Stomach (tissue), 19 donors: ENCODE measurements around the gene PARD3. TPM values are rescaled to one million over a fixed set of nuclear protein-coding genes. Genes with fewer than 3 reads are reported as not detected.
A peak's percentile ranks its signal among the peaks of the same experiment; 100 is the strongest.

Experiments used
- DNase-seq, 2 donors: peaks; one replicate each; pipeline versions ENCODE4 v3.0.0 to v3.0.0-alpha.2; 2013 to 2019
- H3K27ac ChIP-seq, 5 donors: fragments of 200-600 bp in 4 of 5; sonication (generic) in 4 of 5; one replicate each; pipeline ENCODE4 v1.5.1; 2013 to 2019; ENCODE audit warnings: mild to moderate bottlenecking in 1 of 5, moderate library complexity in 1 of 5
- H3K27me3 ChIP-seq, 3 donors: fragments of 200-600 bp; sonication (generic); one replicate each; pipeline ENCODE4 v1.5.1; 2017 to 2019; ENCODE audit warnings: mixed run types in 1 of 3
- H3K36me3 ChIP-seq, 4 donors: fragments of 200-600 bp; sonication (generic); 1 replicate in 3 of 4; 2 replicates in 1 of 4; pipeline ENCODE4 v1.5.1; 2016 to 2019
- H3K4me1 ChIP-seq, 4 donors: fragments of 200-600 bp; sonication (generic); one replicate each; pipeline ENCODE4 v1.5.1; 2016 to 2019
- H3K4me3 ChIP-seq, 4 donors: fragments of 200-600 bp; sonication (generic) in 3 of 4; one replicate each; pipeline ENCODE4 v1.5.1; 2016 to 2019; ENCODE audit warnings: mild to moderate bottlenecking in 1 of 4
- H3K9me3 ChIP-seq, 4 donors: fragments of 200-600 bp; sonication (generic); one replicate each; pipeline ENCODE4 v1.5.1; 2016 to 2019
- EP300 ChIP-seq: sonication (generic); formaldehyde crosslinking; IDR thresholded peaks from one replicate; pipeline ENCODE4 v1.6.1; 2017; ENCODE audit warnings: antibody characterized with exemption
- POLR2A ChIP-seq, 4 donors: fragments of 450-650 bp; IDR thresholded peaks; one replicate each; pipeline ENCODE4 v1.6.1; 2016; ENCODE audit warnings: antibody characterized with exemption in 4 of 4, control low read depth in 2 of 4, mild to moderate bottlenecking in 1 of 4, moderate library complexity in 1 of 4
- POLR2AphosphoS5 ChIP-seq, 3 donors: sonication (generic); formaldehyde crosslinking; IDR thresholded peaks; one replicate each; pipeline ENCODE4 v1.6.1; 2016; ENCODE audit warnings: antibody characterized with exemption in 3 of 3
- WGBS, 5 donors: extraction: QIAGEN DNeasy Blood & Tissue Kit in 3 of 5; methylation state at CpG; one replicate each; pipeline versions ENCODE4 v1.1.5 to v1.1.7; 2013 to 2018; 5-methylcytosine and 5-hydroxymethylcytosine counted together
- intact Hi-C: fragments of 100-400 bp; cut with DNase I; formaldehyde crosslinking; loops from one replicate; pipeline ENCODE4 v1.15.1; 2023; ENCODE audit warnings: low total_unique reads
- long read RNA-seq, 10 donors: transcript quantifications; one replicate each; lab custom pipeline, GENCODE V29; 2026
- polyA plus RNA-seq, 3 donors: library from polyadenylated mRNA; stranded (reverse); fragments of 200-250 nt; gene quantifications; one replicate each; pipeline ENCODE4 v1.2.3, GENCODE V29; 2013
- total RNA-seq, 5 donors: library from RNA; depleted of rRNA; stranded (reverse); fragments of >200 nt; gene quantifications; one replicate each; pipeline versions ENCODE4 v1.1.0 to v1.2.3, GENCODE V29; 2014 to 2016
- TF ChIP-seq, protein P1 (sequence below), 7 experiments: fragments of 450-650 bp in 4 of 7; fragments of 200-600 bp in 3 of 7; sonication (generic) in 3 of 7; IDR thresholded peaks; one replicate each; pipeline ENCODE4 v1.5.1; 2016 to 2019; ENCODE audit warnings: antibody characterized with exemption in 7 of 7, control low read depth in 2 of 7, mild to moderate bottlenecking in 1 of 7
- donor health status: healthy with polysubstance abuse.
- donor health status: Bipolar disorder and iron deficiency.
- donor health status: healthy.

The PARD3 gene
- total RNA-seq (100 to 1,000 TPM in 1 of 5 donors, 10 to 100 TPM in 4; 23.9 to 118 (median 59.8) TPM), polyA plus RNA-seq (10 to 100 TPM; 13.7 to 23.6 (median 16.6) TPM)
- long read RNA-seq, donor 1, result 0 reads
- long read RNA-seq, donor 2, result 0 reads
- long read RNA-seq, donor 3, result 0 reads
- long read RNA-seq, donor 4, result 0 reads
- long read RNA-seq, donor 5, result 0 reads
- long read RNA-seq, donor 6, result 0 reads
- long read RNA-seq, donor 7, partial matches to known transcripts, result 5 of 5 reads
- long read RNA-seq, donor 7, other reads (novel, unspliced or antisense), result 0 of 5 reads
- long read RNA-seq, donor 8, result 0 reads
- long read RNA-seq, donor 9, result 0 reads
- long read RNA-seq, donor 10, partial matches to known transcripts, result 0 of 1 reads
- long read RNA-seq, donor 10, other reads (novel, unspliced or antisense), result 0 of 1 reads

- Histone ChIP-seq H3K4me1 (peaks cover 8 to 49% (median 37%) of the 10 kb centered on the region in 4 donors), H3K9me3 (no peaks in the 10 kb centered on the region), H3K27ac (peak within 1 kb of the TSS; percentile 84 to 95 (median 90)), H3K27me3 (peaks cover 0 to 39% (median 3%) of the 10 kb centered on the region in 3 donors), H3K36me3 (no peaks in the 10 kb centered on the region), H3K4me3 (peak within 1 kb of the TSS; percentile 90 to 96 (median 91))
- DNase-seq, result peak; percentile 68 to 93
- WGBS, 5 donors, result 0 to 2% (median 1%) methylated on average over 29 to 74 of the region's 82 CpGs
- TF ChIP-seq, protein P1, sequence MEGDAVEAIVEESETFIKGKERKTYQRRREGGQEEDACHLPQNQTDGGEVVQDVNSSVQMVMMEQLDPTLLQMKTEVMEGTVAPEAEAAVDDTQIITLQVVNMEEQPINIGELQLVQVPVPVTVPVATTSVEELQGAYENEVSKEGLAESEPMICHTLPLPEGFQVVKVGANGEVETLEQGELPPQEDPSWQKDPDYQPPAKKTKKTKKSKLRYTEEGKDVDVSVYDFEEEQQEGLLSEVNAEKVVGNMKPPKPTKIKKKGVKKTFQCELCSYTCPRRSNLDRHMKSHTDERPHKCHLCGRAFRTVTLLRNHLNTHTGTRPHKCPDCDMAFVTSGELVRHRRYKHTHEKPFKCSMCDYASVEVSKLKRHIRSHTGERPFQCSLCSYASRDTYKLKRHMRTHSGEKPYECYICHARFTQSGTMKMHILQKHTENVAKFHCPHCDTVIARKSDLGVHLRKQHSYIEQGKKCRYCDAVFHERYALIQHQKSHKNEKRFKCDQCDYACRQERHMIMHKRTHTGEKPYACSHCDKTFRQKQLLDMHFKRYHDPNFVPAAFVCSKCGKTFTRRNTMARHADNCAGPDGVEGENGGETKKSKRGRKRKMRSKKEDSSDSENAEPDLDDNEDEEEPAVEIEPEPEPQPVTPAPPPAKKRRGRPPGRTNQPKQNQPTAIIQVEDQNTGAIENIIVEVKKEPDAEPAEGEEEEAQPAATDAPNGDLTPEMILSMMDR (IDR thresholded peaks at IDR 0.05), result no peak
- TF ChIP-seq POLR2A (IDR thresholded peaks at IDR 0.05) (no peak), POLR2AphosphoS5 (IDR thresholded peaks at IDR 0.05) (no peak), EP300 (no peak)
- intact Hi-C loops, result no loop called here
Measured at GRCh38 chr10:34815185-34816084, at the start of gene PARD3. TSS of gene PARD3 (minus strand) at chr10:34815296. CDS start at chr10:34814995, 301 bp downstream.

DNA sequence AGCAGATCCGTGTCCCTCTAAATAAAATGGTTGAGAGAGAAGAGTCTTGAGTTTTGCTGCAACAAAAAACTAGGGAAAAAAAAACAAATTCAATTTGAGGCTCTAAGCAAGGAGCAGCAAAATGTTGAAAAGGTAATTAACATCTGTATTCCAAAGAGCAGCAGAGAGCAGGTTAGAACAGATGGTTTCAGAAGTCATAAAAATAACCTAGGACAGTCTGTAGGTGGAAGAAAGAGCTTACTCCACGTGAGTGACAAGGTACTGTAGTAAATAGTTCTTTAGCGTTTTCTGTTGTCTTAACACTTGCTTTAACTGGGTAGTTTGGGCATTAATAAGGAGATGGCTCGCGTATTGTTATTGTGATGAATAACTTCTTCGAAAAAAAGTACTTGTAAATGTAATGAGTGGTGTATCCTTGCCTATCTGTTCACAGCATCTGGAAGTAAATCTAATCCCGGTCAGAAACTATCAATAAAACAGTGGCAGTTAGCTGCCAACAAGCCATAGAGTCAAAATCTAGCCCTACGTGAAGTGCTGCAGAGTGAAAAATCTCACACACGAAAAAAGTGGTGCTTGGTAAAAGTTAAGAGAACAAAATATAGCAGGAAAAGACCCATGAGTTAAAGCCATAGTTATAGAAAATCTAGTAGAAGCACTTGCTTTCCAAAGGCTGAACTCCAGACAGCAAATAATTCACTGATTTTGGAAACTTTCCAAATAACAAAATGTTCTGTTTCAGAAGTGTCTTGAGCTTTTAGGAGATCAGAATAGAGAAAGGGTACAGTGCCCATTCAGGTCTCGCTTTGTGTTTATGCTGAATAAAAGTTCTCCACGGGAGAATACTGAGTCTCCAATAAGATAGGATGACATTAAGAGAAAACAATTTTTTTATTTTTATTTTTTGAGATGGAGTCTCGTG lies 49.3 kb upstream of the PARD3 start:
- no peaks in the 10 kb centered on the region for H3K36me3 ChIP-seq
- peaks cover 5 to 45% (median 28%) of the 10 kb centered on the region in 4 donors for H3K4me1 ChIP-seq
- WGBS, 5 donors, result 34 to 54% (median 44%) methylated on average over 12 of the region's 12 CpGs
- H3K4me3 ChIP-seq, result no peak overlapping the region
- peak in 1 of 2 donors; percentile 34 for DNase-seq
- TF ChIP-seq, protein P1 (IDR thresholded peaks at IDR 0.05), result no peak
- TF ChIP-seq POLR2A (IDR thresholded peaks at IDR 0.05) (no peak), POLR2AphosphoS5 (IDR thresholded peaks at IDR 0.05) (no peak), EP300 (no peak)
- H3K27me3 ChIP-seq, result no peaks in the 10 kb centered on the region
- no peaks in the 10 kb centered on the region for H3K9me3 ChIP-seq
- peak overlapping the region in 1 of 5 donors; percentile 11 for H3K27ac ChIP-seq
- intact Hi-C loops, result no loop called here

- Histone ChIP-seq H3K4me1 (peaks cover 5 to 45% (median 28%) of the 10 kb centered on the region in 4 donors), H3K27me3 (no peaks in the 10 kb centered on the region), H3K27ac (peak overlapping the region in 1 of 5 donors; percentile 55), H3K9me3 (no peaks in the 10 kb centered on the region), H3K4me3 (no peak overlapping the region), H3K36me3 (no peaks in the 10 kb centered on the region)
- intact Hi-C loops, result no loop called here
- no peak for TF ChIP-seq POLR2AphosphoS5 (IDR thresholded peaks at IDR 0.05)
- no peak for TF ChIP-seq POLR2A (IDR thresholded peaks at IDR 0.05)
- no peak for TF ChIP-seq EP300
- TF ChIP-seq, protein P1 (IDR thresholded peaks at IDR 0.05), result no peak
- DNase-seq, result peak; percentile 31 to 42
- 25 to 68% (median 43%) methylated on average over 3 of the region's 3 CpGs for WGBS, 5 donors
Measured at GRCh38 chr10:34862892-34863291, 47.8 kb upstream of the PARD3 start.
